ENCODE results near the gene DNAH10.

Gene DNAH10

GRCh38 chr12:123948401-123948795 is 186.3 kb downstream of the DNAH10 start:
- DNase-seq (ENCODE audit: low read depth), result no peak

- no peak for DNase-seq (ENCODE audit: low read depth)
Observed at GRCh38 chr12:123948796-123949769, 187.0 kb downstream of the DNAH10 start.

DNA sequence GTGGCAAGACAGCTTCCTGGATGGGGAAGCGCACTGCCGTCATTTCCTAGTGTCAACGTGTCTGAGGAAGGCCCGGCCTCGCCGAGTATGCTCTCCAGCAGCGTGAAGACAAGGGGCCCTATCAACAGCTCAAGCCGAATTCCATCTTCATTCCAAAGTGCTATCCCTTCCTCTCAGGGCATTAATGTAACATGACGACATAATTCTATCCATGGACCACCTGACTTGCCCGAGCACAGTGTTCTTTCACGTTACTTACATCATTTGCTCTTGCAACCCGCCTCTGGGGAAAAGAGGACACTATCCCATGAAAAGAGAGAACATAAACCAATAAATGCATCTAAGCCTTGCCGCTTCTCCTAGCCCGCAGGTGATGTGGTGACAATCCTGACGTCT is 187.7 kb downstream of the DNAH10 start:
- DNase-seq (ENCODE audit: low read depth), result no peak

- DNase-seq (ENCODE audit: low read depth), result no peak
Observed at GRCh38 chr12:123950476-123951349, 188.6 kb downstream of the DNAH10 start.

GRCh38 chr12:123951467-123951866 is 189.4 kb downstream of the DNAH10 start:
- DNase-seq (ENCODE audit: low read depth), result no peak

DNA sequence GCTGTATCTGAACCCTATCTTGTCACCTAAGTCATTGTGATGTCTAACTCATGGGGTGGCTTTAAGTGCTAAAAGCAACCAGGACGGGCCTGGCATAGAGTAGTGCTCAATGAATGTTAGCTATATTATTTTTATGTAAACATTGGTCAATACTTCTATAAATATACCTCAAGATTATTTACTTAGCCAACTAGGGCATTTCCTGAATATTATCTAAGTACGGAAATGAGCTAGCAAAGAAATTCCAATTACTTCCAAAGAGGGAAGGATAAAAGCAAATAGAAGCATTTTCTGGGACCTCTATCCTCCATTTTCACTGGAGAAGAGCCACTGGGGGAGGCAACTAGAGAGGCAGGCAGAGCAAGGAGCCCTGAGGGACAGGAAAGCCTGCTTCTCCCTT is 189.9 kb downstream of the DNAH10 start:
- DNase-seq (ENCODE audit: low read depth), result peak; percentile 30

DNA sequence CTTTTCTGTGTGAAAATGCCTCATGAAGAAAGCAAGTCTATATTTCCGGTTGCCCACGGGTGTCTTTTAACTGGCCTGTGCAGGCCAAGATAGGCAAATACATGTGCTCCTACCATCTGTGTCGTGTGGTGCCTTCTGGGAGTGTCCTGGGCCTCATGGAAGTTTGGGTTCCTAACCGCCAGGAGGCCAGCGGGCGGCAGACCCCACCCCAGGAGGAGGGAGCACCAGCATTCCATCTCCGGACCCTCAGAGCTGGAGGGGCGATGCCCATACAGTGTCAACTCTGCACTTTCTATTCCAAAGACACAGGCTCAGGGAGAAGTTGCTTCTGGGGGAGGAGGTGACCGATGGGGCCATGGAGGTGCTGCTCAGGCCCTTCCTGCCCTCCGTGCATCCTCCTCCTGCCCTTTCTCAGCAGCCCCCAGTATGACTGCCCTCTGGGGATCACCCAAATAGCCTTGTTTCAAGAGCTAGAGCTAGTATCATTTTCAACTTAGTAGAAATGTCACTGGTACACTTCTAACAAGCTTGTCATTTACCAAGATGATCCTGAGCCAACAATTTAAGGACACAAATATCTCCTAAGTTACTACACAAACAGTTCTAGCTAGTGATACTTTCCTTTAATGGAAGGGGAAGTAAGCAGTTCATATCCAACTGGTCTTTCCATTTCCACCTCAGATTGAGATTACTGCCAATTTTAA is 192.7 kb downstream of the DNAH10 start:
- no peak for DNase-seq (ENCODE audit: low read depth)

- no peak for DNase-seq (ENCODE audit: low read depth)
Observed at GRCh38 chr12:123956249-123956648, 194.1 kb downstream of the DNAH10 start.

GRCh38 chr12:123957196-123957595 is 195.1 kb downstream of the DNAH10 start:
- DNase-seq (ENCODE audit: low read depth), result no peak

GRCh38 chr12:123958462-123958861 is 196.4 kb downstream of the DNAH10 start:
- no peak for DNase-seq (ENCODE audit: low read depth)

- no peak for DNase-seq (ENCODE audit: low read depth)
Observed at GRCh38 chr12:123958876-123959275, 196.8 kb downstream of the DNAH10 start.

DNA sequence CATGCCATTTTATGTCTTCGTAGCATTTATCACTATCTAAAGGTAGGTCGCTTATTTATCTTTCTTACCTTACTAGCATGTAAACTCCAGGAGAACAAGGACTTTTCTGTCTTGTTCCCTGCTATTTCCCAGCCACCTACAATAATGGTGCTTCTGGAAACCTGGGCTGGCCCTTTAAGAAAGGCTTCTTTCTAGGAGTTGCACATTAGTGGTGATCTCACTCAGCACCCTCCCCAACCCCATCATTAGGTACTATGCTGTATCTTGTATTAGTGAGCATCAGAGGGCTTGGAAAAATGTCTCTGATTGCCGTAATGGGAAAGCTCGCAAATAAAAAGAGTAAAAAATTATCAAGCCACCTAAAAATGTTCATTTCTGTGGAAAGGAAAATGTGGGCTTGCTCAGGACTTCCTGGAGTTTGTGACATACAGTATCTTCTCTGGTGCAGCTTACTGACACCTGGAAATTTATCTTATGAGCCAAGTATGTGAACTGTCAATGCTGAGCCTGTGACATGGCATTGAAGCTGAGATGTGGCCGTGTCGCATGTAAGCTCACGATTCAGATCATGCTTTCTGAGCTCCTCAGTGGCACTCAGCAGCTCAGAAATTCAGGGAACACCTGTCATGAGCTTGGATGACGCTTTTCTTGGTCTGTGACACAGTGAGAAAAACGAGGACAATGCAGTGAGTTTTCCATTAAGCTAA is 198.1 kb downstream of the DNAH10 start:
- no peak for DNase-seq (ENCODE audit: low read depth)

DNA sequence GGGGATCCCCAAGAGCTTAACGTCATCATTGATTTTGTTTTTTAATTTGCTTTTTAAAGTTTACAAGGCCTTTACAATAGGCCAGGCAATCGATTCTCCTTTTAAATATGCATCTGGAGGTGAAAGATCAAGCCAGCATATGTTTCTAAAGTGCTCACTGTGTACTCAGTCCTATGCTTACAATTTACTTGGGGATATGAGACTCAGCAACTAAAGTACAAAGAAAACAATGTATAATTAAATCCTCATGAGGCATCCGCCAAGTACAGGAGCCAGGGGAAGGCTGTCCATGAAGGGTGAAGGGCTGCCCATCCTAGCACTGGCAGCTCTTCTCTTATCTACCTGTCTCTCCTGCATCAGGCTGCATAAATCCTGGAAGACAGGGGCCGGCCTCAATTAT is 198.8 kb downstream of the DNAH10 start:
- peak; percentile 51 for DNase-seq (ENCODE audit: low read depth)

- no peak for DNase-seq (ENCODE audit: low read depth)
Observed at GRCh38 chr12:123961585-123962345, 199.7 kb downstream of the DNAH10 start.

- no peak for DNase-seq (ENCODE audit: low read depth)
Observed at GRCh38 chr12:123962513-123962912, 200.4 kb downstream of the DNAH10 start.

- no peak for DNase-seq (ENCODE audit: low read depth)
Observed at GRCh38 chr12:123963821-123964220, 201.7 kb downstream of the DNAH10 start.

- DNase-seq (ENCODE audit: low read depth), result no peak
Observed at GRCh38 chr12:123965382-123965781, 203.3 kb downstream of the DNAH10 start.

DNA sequence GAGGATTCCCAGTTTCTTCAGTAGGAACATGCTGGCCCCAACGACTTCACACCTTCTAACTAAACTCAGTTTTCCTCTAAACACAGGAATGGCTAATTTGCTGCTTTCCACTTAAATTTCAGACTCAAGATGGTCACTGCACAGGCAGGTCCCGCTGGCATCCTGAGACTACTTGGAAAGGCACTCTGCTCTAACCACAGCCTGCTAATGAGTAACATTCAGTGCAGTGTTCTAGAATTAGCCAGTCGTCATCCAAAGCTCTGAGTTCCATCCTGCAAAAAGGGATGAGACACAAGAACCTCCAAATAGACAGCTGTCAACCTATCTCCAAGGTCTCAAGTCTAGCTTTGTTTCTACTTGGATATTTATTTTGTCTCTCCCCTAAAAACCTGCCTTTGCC is 204.5 kb downstream of the DNAH10 start:
- DNase-seq (ENCODE audit: low read depth), result peak; percentile 63

GRCh38 chr12:123967121-123967586 is 205.1 kb downstream of the DNAH10 start:
- DNase-seq (ENCODE audit: low read depth), result no peak

GRCh38 chr12:123971449-123971769 is 209.3 kb downstream of the DNAH10 start:
- DNase-seq (ENCODE audit: low read depth), result no peak
